Esophagus squamous epithelium (tissue), 5 donors: ENCODE data around the gene RAPGEF5. TPM values are rescaled to one million over a fixed set of nuclear protein-coding genes. Genes with fewer than 3 reads are reported as not detected.

Experiments used
- DNase-seq: peaks from one replicate; lab custom pipeline; 2025; lab: John Stamatoyannopoulos, UW
- H3K27ac ChIP-seq, 4 donors: fragments of 200-600 bp; sonication (generic); one replicate each; pipeline ENCODE4 v1.5.1; 2016 to 2019; ENCODE audit warnings: mild to moderate bottlenecking in 1 of 4
- H3K27me3 ChIP-seq, 4 donors: fragments of 200-600 bp; sonication (generic); 1 replicate in 3 of 4; 2 replicates in 1 of 4; pipeline versions ENCODE4 v1.5.1 to v1.6.0; 2017 to 2021; ENCODE audit warnings: antibody characterized with exemption in 1 of 4
- H3K36me3 ChIP-seq, 3 donors: fragments of 200-600 bp; sonication (generic); one replicate each; pipeline ENCODE4 v1.5.1; 2016 to 2019
- H3K4me1 ChIP-seq, 3 donors: fragments of 200-600 bp; sonication (generic); one replicate each; pipeline ENCODE4 v1.5.1; 2017 to 2019
- H3K4me3 ChIP-seq, 4 donors: fragments of 200-600 bp; sonication (generic); 1 replicate in 3 of 4; 2 replicates in 1 of 4; pipeline ENCODE4 v1.5.1; 2016 to 2019; ENCODE audit warnings: mild to moderate bottlenecking in 2 of 4, moderate library complexity in 1 of 4
- H3K9me3 ChIP-seq, 3 donors: fragments of 200-600 bp; sonication (generic); one replicate each; pipeline ENCODE4 v1.5.1; 2016 to 2019
- POLR2A ChIP-seq, 4 donors: fragments of 450-650 bp; IDR thresholded peaks; one replicate each; pipeline ENCODE4 v1.6.1; 2017; ENCODE audit warnings: antibody characterized with exemption in 4 of 4, mild to moderate bottlenecking in 4 of 4, moderate library complexity in 3 of 4
- WGBS, 2 donors: methylation state at CpG; one replicate each; pipeline ENCODE4 v1.1.5; 2018; 5-methylcytosine and 5-hydroxymethylcytosine counted together
- intact Hi-C: fragments of 100-400 bp; cut with DNase I; formaldehyde crosslinking; loops from one replicate; pipeline ENCODE4 v1.15.0; 2022
- total RNA-seq, 4 donors: library from RNA; depleted of rRNA; stranded (reverse); fragments of >200 nt; gene quantifications; one replicate each; pipeline ENCODE4 v1.1.0, GENCODE V29; 2016
- TF ChIP-seq, protein P1 (sequence below), 6 experiments: fragments of 450-650 bp in 4 of 6; fragments of 200-600 bp in 2 of 6; sonication (generic) in 2 of 6; IDR thresholded peaks; one replicate each; pipeline ENCODE4 v1.5.1; 2016 to 2019; ENCODE audit warnings: antibody characterized with exemption in 6 of 6, mild to moderate bottlenecking in 4 of 6, moderate library complexity in 4 of 6
- donor health status: DM: yes; HTN: yes; CAD: no.

Gene RAPGEF5
- total RNA-seq, 4 donors from 2014 or later, result 16.9 to 50.5 (median 38.4) TPM

DNA sequence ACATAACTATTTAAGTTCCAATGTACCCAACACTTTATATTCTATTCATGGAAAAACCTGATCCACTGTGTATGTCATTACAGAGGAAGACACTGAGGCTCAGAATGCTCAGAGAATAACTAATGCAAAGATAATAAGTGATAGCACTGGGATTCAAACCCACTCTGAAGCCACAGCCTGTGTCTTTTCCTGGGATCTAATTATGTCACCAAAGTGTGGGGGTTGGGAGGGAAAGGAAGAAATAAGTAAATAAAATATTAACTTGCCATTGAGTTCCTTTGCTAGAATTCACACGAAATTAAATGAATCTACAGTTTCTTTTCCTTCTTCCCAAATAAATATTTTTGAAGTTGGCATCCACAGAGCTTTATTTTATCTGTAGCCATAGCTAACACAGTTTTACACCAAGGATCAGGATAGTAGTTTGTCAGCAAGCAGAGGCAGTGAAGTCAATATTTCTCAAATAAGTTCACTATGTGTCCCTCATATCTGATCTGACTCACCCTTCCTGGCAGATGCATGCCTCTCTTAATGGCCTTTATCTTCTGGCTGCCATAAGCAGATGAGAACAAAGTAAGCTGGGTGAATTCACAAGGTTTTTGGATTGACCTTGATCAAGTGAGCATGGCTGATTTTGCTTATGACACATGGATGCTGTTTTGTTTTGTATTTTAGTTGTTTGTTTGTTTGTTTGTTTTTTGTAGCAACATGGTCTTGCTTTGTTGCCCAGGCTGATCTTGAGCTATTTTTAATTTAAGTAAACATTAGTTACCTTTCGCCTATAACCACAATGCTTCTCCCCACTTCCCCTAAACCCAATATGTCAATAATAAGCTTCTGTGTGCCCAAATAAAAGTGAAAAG, 6.3 kb downstream of the RAPGEF5 start:
- no peak overlapping the region for H3K4me3 ChIP-seq
- no peaks in the 10 kb centered on the region for H3K9me3 ChIP-seq
- H3K27ac ChIP-seq, result no peak overlapping the region
- 57 to 59% methylated on average over 2 of the region's 2 CpGs for WGBS, 2 donors
- intact Hi-C loops, result no loop called here
- peaks cover 0 to 46% (median 6%) of the 10 kb centered on the region in 3 donors for H3K4me1 ChIP-seq
- no peaks in the 10 kb centered on the region for H3K36me3 ChIP-seq
- no peaks in the 10 kb centered on the region for H3K27me3 ChIP-seq
- no peak for TF ChIP-seq POLR2A (IDR thresholded peaks at IDR 0.05)
- TF ChIP-seq, protein P1, sequence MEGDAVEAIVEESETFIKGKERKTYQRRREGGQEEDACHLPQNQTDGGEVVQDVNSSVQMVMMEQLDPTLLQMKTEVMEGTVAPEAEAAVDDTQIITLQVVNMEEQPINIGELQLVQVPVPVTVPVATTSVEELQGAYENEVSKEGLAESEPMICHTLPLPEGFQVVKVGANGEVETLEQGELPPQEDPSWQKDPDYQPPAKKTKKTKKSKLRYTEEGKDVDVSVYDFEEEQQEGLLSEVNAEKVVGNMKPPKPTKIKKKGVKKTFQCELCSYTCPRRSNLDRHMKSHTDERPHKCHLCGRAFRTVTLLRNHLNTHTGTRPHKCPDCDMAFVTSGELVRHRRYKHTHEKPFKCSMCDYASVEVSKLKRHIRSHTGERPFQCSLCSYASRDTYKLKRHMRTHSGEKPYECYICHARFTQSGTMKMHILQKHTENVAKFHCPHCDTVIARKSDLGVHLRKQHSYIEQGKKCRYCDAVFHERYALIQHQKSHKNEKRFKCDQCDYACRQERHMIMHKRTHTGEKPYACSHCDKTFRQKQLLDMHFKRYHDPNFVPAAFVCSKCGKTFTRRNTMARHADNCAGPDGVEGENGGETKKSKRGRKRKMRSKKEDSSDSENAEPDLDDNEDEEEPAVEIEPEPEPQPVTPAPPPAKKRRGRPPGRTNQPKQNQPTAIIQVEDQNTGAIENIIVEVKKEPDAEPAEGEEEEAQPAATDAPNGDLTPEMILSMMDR (IDR thresholded peaks at IDR 0.05), result no peak
- DNase-seq, result no peak

DNA sequence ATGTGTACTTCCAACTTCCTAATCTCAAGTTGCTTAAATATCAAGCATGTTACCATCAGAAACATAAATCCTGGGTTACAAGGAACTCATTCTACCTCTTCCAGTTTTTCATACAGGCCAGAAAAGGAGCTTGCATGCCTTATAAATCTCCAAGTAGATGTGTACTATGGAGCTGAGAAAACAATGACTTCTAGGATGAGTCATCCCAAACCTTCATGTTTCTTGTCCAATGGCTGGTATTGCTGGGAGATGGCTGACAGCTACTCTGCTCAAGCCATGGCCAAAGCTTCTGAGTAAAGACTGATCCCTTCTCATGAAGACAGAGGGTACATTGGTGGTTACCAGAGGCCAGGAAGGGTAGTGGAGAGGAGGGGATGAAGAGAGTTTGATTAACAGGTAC, 8.6 kb downstream of the RAPGEF5 start:
- Histone ChIP-seq H3K36me3 (no peaks in the 10 kb centered on the region), H3K27ac (no peak overlapping the region), H3K9me3 (no peaks in the 10 kb centered on the region), H3K4me3 (no peak overlapping the region), H3K4me1 (peaks cover 6 to 35% (median 12%) of the 10 kb centered on the region in 3 donors), H3K27me3 (no peaks in the 10 kb centered on the region)
- TF ChIP-seq, protein P1 (IDR thresholded peaks at IDR 0.05), result no peak
- TF ChIP-seq POLR2A (IDR thresholded peaks at IDR 0.05), result no peak
- intact Hi-C loops, result no loop called here
- no peak for DNase-seq

DNA sequence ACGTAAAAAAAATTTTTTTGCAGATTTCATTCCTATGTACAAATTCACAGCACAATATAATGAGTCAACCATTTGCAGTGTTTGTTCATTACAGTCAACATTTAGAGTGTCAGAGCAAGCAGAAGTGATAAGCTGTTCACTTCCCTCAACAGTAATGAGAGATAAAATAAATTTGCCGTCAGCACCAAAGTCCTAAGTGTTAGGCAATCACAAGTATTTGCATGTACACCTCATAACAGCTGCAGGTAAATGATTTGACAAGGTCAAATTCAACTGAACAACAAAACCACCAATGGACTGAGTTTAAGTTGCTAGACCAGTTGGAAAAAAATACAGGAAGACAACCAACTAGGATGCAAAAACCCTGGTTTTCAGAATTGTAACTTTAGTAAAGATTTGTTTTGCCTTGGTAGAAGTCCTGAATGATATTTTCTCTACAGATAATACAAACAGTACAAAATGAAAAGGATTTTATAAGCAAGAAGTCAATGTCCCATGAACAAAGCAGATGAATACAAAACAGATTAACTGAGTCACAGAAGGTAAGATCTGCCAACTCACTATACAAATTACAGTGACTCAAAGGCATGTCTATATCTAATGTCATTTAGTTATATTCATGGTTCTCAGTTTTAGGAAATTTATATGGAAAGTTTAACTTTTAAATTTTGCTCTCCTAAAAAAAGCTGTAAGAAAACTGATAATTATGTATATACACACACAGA, 10.4 kb downstream of the RAPGEF5 start:
- DNase-seq, result no peak
- Histone ChIP-seq H3K4me1 (peaks cover 6 to 47% (median 11%) of the 10 kb centered on the region in 3 donors), H3K27ac (peak overlapping the region in 3 of 4 donors; percentile 11 to 66 (median 41)), H3K4me3 (no peak overlapping the region), H3K27me3 (no peaks in the 10 kb centered on the region), H3K36me3 (no peaks in the 10 kb centered on the region), H3K9me3 (no peaks in the 10 kb centered on the region)
- intact Hi-C loops, result no loop called here
- WGBS, 2 donors, result 29 to 36% methylated on average over 2 of the region's 2 CpGs
- TF ChIP-seq, protein P1 (IDR thresholded peaks at IDR 0.05), result no peak
- TF ChIP-seq POLR2A (IDR thresholded peaks at IDR 0.05), result no peak

DNA sequence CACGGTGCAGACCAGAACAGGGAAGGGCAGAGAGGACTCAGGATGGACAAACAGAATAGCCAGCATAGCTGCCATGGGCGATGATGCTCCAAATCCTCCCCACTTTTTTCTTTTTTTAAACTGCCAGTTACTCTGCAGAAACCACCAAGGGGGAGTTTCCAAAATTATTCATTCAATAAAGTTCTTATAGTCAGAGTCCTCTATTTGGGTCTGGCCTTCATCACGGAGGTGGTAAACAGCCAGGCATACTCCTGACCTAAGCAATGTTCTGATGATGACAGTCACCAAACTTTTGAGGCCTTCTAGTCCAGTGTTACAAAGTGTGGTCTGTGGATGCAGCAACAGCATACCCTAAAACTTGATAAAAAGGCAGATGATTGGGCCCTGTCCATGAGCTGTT, 12.3 kb downstream of the RAPGEF5 start:
- Histone ChIP-seq H3K4me3 (no peak overlapping the region), H3K27me3 (no peaks in the 10 kb centered on the region), H3K27ac (no peak overlapping the region), H3K36me3 (no peaks in the 10 kb centered on the region), H3K9me3 (no peaks in the 10 kb centered on the region), H3K4me1 (peaks cover 6 to 40% (median 9%) of the 10 kb centered on the region in 3 donors)
- DNase-seq, result no peak
- WGBS, 2 donors, result 76 to 77% methylated on average over 3 of the region's 3 CpGs
- TF ChIP-seq POLR2A (IDR thresholded peaks at IDR 0.05), result no peak
- TF ChIP-seq, protein P1 (IDR thresholded peaks at IDR 0.05), result no peak
- intact Hi-C loops, result no loop called here

DNA sequence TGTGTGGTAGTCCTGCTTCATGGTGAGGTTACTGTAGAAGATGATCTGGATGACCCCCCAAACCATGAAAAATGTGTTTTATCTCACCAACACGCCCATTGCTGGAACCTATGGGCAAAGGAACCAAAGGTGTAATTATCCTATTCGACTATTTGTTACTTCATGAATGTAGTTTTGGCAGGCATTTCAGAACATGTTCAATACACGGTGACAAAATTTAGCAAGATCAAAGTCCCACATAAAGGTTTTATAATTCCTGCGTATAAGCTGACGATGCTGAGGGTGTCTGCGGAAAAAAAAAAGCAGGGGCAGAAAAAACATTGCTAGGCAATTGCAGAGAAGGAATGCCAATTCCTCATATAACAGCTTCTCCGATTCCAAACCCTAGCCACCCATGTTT, 13.3 kb downstream of the RAPGEF5 start:
- no peak for TF ChIP-seq POLR2A (IDR thresholded peaks at IDR 0.05)
- TF ChIP-seq, protein P1 (IDR thresholded peaks at IDR 0.05), result no peak

More for the DNA sequence above, 13.3 kb downstream of the RAPGEF5 start:
- 71% methylated on average over 7 of the region's 7 CpGs for WGBS, 2 donors
- H3K36me3 ChIP-seq, result no peaks in the 10 kb centered on the region
- H3K4me1 ChIP-seq, result peaks cover 6 to 41% (median 9%) of the 10 kb centered on the region in 3 donors
- H3K4me3 ChIP-seq, result no peak overlapping the region
- intact Hi-C loops, result no loop called here
- H3K27me3 ChIP-seq, result no peaks in the 10 kb centered on the region
- no peaks in the 10 kb centered on the region for H3K9me3 ChIP-seq
- no peak for DNase-seq
- H3K27ac ChIP-seq, result no peak overlapping the region
